CD1c-positive myeloid dendritic cell (primary cell): Measurements from ENCODE around the gene KRTAP5-1.

Experiments
- DNase-seq: peaks from one replicate; pipeline ENCODE4 v3.0.0-alpha.2; 2016; ENCODE audit errors: extremely low spot score

KRTAP5-1 gene

DNA sequence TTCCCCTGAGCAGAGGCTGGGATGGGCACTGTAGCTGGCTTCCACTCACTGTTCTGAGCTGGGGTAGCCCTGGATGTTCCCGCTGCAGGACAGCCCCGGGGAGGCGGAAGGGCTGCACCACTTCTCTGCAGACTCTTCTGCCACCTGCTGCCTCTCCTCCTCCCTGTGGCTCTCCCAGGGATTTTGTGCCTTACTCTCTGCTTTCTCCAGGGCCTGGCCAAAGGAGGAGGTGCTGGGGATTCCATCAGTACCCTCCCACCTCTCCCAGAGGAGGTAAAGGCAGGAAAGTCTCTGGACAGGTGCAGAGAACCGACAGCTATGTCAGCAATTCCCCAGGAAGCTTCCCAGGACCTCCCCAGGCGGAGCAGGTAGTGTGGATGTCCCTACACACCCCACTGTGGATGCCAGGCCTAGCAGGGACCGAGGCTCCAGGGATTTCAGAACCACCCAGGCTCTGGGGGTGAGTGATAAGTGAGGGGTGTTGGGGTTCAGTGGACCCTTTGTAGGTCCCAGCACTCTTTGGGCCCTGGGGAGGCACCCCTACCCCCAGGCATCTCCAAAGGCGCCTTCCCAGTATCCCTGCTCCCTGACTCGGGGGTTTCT is 24.3 kb downstream of the KRTAP5-1 start:
- no peak for DNase-seq

DNA sequence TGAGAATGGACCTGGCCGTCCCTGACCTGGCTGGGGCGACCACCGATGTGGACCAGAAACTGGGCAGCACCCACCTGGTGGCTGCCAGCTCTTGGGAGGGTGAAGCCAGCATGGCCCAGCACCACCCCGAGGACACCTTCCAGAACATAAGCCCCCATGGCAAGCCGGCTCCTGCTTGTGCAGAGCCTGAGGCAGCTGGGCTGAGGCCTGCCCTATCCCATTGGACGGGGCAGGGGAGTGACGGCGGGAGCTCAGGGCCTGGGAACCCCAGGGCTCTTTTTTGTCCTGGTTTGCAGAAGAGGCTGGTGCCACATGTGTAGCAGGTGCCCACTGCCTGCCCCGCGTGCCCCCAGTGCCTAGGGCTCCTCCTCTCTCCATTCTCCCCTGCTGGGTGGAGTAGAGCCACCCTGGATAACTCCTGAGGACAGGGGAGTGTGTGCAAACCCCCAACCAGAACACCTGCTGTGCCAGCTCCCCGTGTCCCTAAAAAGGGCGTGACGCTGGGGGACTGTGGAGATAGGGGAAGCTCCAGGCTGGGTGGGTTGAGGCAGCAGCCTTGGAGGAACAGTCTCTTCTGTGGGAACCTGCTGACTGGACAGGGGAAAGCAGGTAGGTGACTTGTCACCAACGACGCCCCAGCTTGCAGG is 25.0 kb downstream of the KRTAP5-1 start:
- DNase-seq: no peak

- no peak for DNase-seq
Measured at GRCh38 chr11:1559111-1559951, 25.8 kb downstream of the KRTAP5-1 start.

DNA sequence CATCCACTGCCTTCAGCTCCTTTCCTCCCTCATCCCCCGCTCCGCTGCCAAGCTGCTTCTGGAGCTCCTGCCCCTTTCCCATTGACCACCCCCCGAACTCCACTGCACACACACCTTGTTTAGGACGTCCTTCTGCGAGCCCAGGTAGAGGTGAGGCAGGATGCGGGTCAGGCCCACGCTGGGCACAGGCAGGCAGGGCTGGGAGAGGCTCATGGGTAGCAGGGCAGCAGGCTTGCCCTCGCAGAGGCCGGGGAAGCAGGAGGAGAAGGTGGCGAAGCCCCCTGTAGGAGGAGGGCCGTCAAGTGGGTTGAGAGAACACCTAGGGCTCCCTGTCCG is 26.3 kb downstream of the KRTAP5-1 start:
- no peak for DNase-seq

GRCh38 chr11:1557904-1558774 is 26.9 kb downstream of the KRTAP5-1 start:
- DNase-seq: no peak

DNA sequence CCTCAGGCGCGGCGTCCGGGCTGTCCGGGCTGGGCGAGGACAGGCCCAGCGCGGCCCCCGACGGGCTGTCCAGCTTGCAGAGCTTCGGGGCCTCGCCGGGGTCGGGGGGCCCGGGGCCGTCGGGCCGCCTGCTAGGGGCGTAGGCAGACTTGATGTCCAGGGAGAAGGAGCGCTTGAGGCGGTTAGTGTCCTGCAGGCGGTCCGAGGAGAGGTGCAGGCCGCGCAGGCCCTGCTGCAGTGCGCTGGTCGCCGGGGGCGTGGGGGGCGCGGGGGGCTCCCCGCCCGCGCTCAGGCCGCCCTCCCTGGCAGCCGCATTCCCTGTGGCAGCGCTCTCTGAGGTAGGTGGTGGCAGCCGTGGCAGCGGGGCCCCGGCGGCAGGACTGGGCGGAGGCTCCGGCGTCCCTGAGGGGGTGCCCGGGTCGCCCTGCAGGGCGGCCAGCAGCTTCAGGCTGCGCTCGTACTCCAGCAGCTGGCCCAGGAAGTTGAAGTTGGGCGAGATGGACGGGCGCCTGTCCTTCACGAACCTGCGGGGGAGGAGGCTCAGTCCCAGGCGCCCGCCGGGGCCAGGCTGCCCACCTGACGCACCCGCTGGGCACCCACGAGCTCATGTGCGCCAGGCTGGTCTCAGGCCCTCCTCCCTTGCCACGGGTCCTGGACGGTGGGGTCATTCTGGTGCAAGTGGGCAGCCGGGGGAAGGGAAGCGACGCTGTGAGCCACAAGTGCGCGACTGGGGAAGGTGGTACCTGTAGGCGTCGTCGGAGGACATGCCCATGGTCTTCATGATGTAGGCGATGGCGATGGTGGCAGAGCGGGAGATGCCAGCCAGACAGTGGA is 27.8 kb downstream of the KRTAP5-1 start:
- DNase-seq: no peak

- DNase-seq: no peak
Measured at GRCh38 chr11:1556278-1556902, 28.7 kb downstream of the KRTAP5-1 start.

GRCh38 chr11:1555713-1556153 is 29.4 kb downstream of the KRTAP5-1 start:
- DNase-seq: no peak

DNA sequence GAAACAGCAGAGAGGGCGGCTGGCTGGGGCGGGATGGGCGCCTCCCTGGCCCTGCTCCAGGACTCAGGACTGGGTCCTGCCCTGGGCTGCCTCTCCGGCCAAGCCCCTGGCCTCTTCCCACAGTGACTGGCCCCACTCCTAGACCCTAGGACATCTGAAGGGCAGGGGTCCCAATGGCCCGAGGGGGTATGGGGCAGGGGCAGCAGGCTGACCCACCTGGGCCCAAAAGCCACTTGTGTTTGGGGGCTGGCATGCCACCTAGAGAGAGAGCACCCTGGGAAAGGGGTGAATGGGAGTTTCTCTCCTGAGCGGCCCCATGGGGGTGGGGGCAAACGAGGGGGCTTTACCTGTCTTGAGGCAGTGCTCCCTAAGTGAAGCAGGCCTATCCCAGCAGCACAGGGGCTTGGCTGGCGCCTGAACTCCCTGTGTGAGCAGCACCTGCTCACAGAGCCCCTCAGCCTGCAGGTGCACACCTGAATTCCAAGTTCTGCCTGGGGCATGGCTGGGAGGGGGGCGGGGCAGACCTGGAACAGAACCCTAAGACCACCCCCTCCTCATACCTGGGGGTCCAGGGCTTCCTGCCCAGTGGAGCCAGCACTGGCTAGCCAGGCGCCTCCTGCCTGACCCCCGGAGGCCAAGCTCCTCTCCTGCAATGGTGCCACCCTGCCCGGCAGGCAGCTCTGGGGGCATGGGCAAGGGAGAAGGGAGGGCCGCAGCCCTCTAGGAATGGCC is 29.9 kb downstream of the KRTAP5-1 start:
- DNase-seq: no peak

DNA sequence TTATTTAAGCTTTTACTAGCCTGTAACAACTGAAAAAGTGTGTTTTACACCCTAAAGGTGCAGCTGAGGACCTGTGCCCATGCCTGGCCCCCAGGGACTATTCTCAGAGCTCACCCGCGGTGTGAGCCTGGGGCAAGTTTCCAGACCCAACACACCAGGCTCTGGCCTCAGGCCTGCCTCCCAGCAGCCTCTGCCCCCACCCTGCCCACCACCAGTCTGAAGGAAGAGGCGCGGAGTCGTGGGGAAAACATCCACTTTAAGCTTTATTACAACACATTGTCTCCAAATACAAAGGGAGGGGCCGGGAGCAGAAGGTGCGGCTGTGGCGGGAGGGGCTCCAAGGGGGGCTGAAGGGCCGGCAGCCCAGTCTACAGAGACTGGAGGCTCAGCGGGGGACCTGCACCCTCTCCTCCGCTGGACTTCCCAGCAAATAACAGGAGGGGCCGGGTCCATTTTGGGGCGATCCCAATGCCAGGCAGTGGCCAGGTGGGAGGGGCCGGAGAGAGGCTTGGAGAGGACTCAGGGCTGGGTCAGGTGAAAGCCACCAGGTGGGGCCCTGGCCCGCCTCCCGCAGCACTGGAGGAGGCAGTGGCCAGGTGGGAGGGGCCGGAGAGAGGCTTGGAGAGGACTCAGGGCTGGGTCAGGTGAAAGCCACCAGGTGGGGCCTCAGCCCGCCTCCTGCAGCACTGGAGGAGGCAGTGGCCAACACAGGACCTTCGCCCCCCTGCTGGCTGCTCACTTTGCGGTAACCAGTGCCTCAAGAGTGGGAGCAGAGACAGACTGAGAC is 31.1 kb downstream of the KRTAP5-1 start:
- no peak for DNase-seq

DNA sequence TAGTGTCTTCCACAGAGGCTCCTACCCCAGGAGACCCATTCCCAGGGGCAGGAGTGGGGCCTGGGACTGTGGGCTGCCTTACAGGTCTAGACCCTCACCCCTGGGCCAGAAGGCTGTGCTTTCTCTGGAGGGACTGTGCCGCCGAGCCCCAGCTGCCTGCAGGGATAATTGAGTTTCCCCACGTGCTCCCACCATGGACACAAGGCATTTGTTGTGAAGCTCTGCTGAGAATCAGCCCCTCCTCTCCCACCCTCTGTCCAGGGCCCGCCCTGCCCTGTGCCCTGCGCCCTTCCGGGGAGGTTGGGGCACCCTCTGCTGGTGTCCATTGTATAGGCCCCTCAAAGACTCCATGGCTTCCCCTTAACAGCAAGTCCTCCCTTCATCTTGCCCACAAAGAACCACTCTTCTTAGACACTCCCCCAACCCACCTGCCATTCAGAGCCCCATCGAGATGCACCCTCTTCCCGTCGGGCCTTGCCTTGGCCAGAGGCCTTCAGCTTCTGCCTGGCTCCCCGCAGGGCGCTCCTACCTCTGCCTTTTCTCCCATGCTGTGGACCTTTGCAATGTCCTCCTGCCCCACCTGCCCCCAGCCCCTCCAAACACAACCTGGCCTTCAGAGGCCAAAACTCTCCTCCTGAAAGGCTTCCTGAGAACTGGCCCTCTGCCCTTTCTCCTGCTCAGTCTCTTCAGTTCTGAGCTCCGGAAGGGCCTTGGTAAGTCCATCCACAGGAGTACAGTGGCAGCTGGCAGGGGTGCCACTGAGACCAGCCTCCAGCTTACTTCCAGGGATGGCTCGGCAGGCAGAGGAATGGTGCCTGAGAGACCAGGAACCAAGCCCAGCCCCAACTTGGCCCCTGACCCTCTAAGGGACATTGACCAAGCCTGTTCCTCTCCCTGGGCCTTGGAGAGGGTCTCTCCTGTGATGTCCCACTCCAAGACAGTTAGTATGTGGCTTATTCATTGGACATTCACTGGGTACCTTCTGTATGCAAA is 35.4 kb downstream of the KRTAP5-1 start:
- DNase-seq: no peak

DNA sequence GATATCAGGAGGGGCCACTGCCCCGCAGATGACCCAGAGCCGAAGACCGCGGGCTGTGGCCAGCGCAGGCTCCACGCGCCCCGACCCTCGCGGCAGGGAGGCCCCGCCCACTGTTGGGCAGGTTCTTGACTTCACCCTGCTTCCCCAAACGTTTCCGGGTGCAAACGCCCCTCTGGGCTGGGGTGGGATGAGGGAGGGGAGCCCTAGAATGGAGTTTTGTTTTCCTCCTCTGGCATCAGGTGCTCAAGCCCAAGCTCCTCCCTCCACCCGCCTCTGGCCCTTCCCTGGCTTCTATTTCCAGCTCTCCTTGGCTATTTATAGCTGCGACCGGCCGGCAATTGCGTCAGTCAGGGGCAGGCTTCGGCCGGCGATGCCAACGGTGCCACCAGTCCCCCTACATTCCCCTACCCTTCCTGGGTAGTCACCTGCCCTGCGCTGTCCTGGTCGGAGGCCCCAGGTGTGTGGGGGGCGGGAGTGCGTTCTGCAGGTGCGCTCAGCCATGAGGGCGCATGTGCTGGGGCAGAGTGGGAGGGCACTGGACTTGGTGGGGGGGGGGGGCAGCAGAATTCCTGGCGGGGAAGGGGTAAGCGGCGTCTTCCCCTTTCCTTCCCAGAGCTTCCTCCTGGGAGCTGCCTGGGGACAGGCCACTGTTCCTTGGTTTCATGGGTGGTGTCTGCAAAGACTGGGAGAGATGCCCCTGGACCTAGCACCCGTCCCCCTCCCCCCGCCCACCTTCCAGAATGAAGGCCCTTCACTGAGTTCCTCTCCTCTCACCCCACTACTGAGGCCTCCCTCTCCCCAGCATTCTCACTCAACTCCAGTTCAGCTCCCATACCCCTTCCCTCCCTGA is 36.6 kb downstream of the KRTAP5-1 start:
- peak; percentile 23 for DNase-seq

- DNase-seq: no peak
Measured at GRCh38 chr11:1547467-1548098, 37.5 kb downstream of the KRTAP5-1 start.

GRCh38 chr11:1546536-1547466 is 38.3 kb downstream of the KRTAP5-1 start:
- DNase-seq: peak; percentile 36

- no peak for DNase-seq
Measured at GRCh38 chr11:1546077-1546535, 39.0 kb downstream of the KRTAP5-1 start.
